Neural crest cell (in vitro differentiated cells): Measurements from ENCODE around the gene GNAQ. TPM values are rescaled to one million over a fixed set of nuclear protein-coding genes. Genes with fewer than 3 reads are reported as not detected.

Experiments used
- DNase-seq: peaks from one replicate; pipeline ENCODE4 v3.0.0; 2021; ENCODE audit warnings: low read depth, mixed read lengths, low spot score
- H3K27ac Mint-ChIP-seq: one replicate; pipeline ENCODE4 v1.8.0; 2021; ENCODE audit warnings: mild to moderate bottlenecking, mixed read lengths; ENCODE audit not compliant: unreplicated experiment
- H3K27me3 Mint-ChIP-seq: 2 replicates; pipeline ENCODE4 v1.8.0; 2021; ENCODE audit warnings: low read depth, mild to moderate bottlenecking, mixed read lengths
- H3K36me3 Mint-ChIP-seq: 2 replicates; pipeline ENCODE4 v1.8.0; 2021; ENCODE audit warnings: low read depth, mild to moderate bottlenecking, mixed read lengths
- H3K4me1 Mint-ChIP-seq: 2 replicates; pipeline ENCODE4 v1.8.0; 2021; ENCODE audit warnings: mixed read lengths
- H3K4me3 Mint-ChIP-seq: one replicate; pipeline ENCODE4 v1.8.0; 2021; ENCODE audit warnings: mild to moderate bottlenecking, mixed read lengths
- H3K9me3 Mint-ChIP-seq: 2 replicates; pipeline ENCODE4 v1.8.0; 2021; ENCODE audit warnings: mixed read lengths
- total RNA-seq: library from RNA; stranded (reverse); gene quantifications from 2 replicates; pipeline ENCODE4 v1.2.1, GENCODE V29; 2021
- TF ChIP-seq, protein P1 (sequence below): fragments of 200-600 bp; sonication (generic); conservative IDR thresholded peaks from 2 replicates; pipeline ENCODE4 v1.5.0; 2021; ENCODE audit warnings: antibody characterized with exemption, mild to moderate bottlenecking

GNAQ gene
- total RNA-seq, 1 donor from 2014 or later, result 53.3 TPM

DNA sequence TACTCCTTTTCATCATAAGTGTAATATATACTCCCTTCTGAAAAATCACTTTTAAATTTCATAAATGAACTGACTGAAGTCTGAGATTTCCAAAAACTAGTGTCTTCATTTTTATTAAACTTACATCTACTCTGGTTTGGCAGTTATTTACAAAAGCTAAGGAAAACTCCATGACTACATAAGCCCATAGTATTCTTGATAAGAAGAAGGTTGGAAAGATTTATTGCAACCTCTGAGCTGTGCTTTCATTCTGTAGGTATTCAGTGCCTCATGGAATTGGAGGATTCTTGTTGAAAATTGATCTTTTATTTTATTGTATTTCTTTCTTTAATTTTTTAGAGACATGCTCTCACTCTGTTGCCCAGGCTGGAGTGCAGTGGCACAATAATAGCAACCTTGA lies 41.7 kb downstream of the GNAQ start:
- no peak overlapping the region for H3K4me3 Mint-ChIP-seq
- H3K27ac Mint-ChIP-seq, result no peak overlapping the region
- no peaks in the 10 kb centered on the region for H3K9me3 Mint-ChIP-seq
- no peaks in the 10 kb centered on the region for H3K27me3 Mint-ChIP-seq
- H3K36me3 Mint-ChIP-seq, result peaks cover 4% of the 10 kb centered on the region
- TF ChIP-seq, protein P1, sequence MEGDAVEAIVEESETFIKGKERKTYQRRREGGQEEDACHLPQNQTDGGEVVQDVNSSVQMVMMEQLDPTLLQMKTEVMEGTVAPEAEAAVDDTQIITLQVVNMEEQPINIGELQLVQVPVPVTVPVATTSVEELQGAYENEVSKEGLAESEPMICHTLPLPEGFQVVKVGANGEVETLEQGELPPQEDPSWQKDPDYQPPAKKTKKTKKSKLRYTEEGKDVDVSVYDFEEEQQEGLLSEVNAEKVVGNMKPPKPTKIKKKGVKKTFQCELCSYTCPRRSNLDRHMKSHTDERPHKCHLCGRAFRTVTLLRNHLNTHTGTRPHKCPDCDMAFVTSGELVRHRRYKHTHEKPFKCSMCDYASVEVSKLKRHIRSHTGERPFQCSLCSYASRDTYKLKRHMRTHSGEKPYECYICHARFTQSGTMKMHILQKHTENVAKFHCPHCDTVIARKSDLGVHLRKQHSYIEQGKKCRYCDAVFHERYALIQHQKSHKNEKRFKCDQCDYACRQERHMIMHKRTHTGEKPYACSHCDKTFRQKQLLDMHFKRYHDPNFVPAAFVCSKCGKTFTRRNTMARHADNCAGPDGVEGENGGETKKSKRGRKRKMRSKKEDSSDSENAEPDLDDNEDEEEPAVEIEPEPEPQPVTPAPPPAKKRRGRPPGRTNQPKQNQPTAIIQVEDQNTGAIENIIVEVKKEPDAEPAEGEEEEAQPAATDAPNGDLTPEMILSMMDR, result no peak
- peaks cover 30% of the 10 kb centered on the region for H3K4me1 Mint-ChIP-seq
- DNase-seq, result no peak

DNA sequence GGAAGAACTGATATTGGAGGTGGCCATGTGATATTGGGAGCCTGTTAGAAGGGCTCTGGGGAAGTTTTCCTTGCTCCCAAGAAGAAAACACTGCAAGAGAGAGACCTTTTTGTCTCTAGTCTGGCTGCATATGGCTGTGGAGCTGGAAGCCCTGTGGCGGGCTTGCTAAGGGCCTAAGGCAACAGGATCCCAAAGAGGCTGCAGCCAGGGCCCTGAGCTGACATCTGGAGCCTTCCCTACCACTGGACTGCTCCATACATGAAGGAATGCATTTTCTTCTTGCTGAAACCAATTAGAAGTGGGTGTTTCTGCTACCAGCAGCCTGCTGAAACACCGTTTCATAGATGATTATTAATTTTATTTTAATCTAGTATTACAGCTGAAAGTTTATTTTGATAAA lies 42.2 kb downstream of the GNAQ start:
- Mint-ChIP-seq H3K9me3 (no peaks in the 10 kb centered on the region), H3K4me1 (peaks cover 30% of the 10 kb centered on the region), H3K27ac (peak overlapping the region; percentile 91), H3K36me3 (peaks cover 4% of the 10 kb centered on the region), H3K4me3 (no peak overlapping the region), H3K27me3 (no peaks in the 10 kb centered on the region)
- TF ChIP-seq, protein P1, result no peak
- no peak for DNase-seq

DNA sequence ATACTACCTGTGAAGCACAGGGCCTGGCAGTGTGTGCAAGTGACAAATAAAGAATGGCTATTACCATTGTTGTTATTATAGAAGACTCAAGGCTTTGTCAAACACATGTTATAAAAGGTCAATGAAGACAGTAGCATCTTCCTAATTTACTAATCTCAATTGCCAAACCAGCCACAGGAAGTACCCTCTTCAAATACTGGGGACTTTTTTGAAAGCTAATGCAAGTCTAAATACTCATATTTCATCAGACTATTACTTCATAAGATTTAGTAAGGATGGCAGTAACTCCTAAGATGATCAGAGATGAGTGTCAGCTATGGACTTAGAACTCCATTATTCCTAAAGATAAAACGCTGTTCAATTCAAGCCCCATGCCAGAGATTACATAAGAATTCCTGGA lies 43.0 kb downstream of the GNAQ start:
- DNase-seq, result no peak
- Mint-ChIP-seq H3K27ac (no peak overlapping the region), H3K27me3 (no peaks in the 10 kb centered on the region), H3K4me3 (no peak overlapping the region), H3K9me3 (no peaks in the 10 kb centered on the region), H3K36me3 (peaks cover 4% of the 10 kb centered on the region), H3K4me1 (peaks cover 30% of the 10 kb centered on the region)
- TF ChIP-seq, protein P1, result no peak

DNA sequence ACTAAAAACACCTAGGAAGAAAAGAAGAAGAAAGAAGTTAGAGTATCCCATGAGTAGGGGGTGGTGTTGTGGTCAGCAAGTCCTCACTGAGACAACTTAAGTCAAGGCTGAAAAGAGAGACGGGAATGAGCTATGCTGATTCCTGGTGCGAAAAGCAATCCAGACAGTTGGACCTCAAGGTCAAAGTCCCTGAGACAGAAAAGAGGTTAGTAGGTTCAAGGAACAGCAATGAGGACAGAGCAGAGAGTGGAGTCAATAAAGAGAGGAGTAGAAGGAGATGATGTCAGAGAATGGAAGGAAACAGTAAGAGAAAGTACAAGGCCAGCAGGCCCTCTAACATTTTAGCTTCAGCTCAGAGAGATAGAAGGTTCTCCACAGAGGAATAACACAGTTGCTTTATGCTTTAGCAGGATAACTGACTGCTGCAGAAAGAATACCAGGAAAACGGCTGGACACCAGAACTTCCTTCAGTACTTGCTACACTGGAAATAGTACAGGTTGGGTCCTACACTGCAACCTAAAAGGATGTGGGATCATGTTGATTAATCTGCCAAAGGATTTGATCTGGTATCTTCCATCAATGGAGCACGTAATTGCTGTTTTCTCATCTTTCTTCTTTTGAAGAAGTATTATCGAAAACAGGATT lies 43.6 kb downstream of the GNAQ start:
- Mint-ChIP-seq H3K27ac (no peak overlapping the region), H3K4me3 (no peak overlapping the region), H3K27me3 (no peaks in the 10 kb centered on the region), H3K9me3 (no peaks in the 10 kb centered on the region), H3K4me1 (peaks cover 30% of the 10 kb centered on the region), H3K36me3 (peaks cover 4% of the 10 kb centered on the region)
- no peak for DNase-seq
- TF ChIP-seq, protein P1, result no peak

DNA sequence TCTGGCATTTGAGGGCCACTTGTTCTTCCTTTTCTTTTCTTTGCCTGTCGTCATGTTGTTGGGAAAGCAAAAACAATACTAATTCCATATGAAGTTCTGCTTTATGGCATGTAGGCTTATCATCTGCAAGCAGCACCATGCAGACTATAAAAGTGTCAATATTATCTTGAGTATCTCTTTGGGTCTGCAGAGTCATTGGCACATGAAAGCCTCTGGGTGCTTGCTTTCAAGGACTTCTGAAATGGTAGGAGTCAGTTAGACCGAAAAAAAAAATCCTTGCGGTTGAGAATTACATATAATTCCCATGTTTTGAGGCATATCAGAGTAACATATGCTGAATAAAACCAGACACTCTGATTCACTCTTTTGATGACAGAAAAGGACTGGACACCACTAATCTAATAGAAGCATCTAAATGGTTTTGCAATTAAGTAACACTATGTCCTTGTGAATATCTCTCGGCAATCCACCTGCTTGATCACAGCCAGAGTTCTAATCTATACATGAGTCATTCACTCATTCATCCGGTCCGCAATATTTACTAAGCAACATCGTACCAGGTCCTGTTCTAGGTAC lies 44.4 kb downstream of the GNAQ start:
- TF ChIP-seq, protein P1, result no peak
- no peak for DNase-seq
- no peak overlapping the region for H3K27ac Mint-ChIP-seq
- no peaks in the 10 kb centered on the region for H3K9me3 Mint-ChIP-seq
- peaks cover 30% of the 10 kb centered on the region for H3K4me1 Mint-ChIP-seq
- H3K4me3 Mint-ChIP-seq, result no peak overlapping the region
- H3K27me3 Mint-ChIP-seq, result no peaks in the 10 kb centered on the region
- peaks cover 4% of the 10 kb centered on the region for H3K36me3 Mint-ChIP-seq
